MM.1S (cell line): ENCODE data around the gene LGI1.

Source experiments
- DNase-seq: peaks from one replicate; pipeline ENCODE4 v3.0.0-alpha.2; 2015
- H2AFZ ChIP-seq: fragments of 300-600 bp; sonication (generic); 2 replicates; pipeline ENCODE4 v1.6.0; 2016; ENCODE audit warnings: antibody characterized with exemption, low read length
- H3F3A ChIP-seq: fragments of 300-600 bp; sonication (generic); 2 replicates; pipeline ENCODE4 v1.6.1; 2016; ENCODE audit warnings: mild to moderate bottlenecking, antibody characterized with exemption, low read length, moderate library complexity, mixed read lengths; ENCODE audit not compliant: insufficient read depth
- H3K27ac ChIP-seq: fragments of 300-600 bp; sonication (generic); 2 replicates; pipeline ENCODE4 v1.5.1; 2016; ENCODE audit warnings: mild to moderate bottlenecking, low read length
- H3K27me3 ChIP-seq: fragments of 300-600 bp; sonication (generic); replicated peaks from 2 replicates; pipeline ENCODE4 v1.6.0; 2016; ENCODE audit warnings: low read length; ENCODE audit not compliant: insufficient read depth
- H3K36me3 ChIP-seq: fragments of 300-600 bp; sonication (generic); replicated peaks from 2 replicates; pipeline ENCODE4 v1.6.1; 2016; ENCODE audit warnings: mild to moderate bottlenecking, low read length, mixed read lengths; ENCODE audit not compliant: insufficient read depth
- H3K4me1 ChIP-seq: fragments of 300-600 bp; sonication (generic); 2 replicates; pipeline ENCODE4 v1.6.1; 2016; ENCODE audit warnings: low read length, mixed read lengths
- H3K4me2 ChIP-seq: fragments of 300-600 bp; sonication (generic); 2 replicates; pipeline ENCODE4 v1.6.0; 2016; ENCODE audit warnings: low read depth, low read length
- H3K4me3 ChIP-seq: fragments of 300-600 bp; sonication (generic); 2 replicates; pipeline ENCODE4 v1.5.1; 2016; ENCODE audit warnings: low read length, mixed read lengths
- H3K79me2 ChIP-seq: fragments of 300-600 bp; sonication (generic); 2 replicates; pipeline ENCODE4 v1.6.1; 2016; ENCODE audit warnings: mixed run types, low read length, mixed read lengths
- H3K9ac ChIP-seq: fragments of 300-600 bp; sonication (generic); 2 replicates; pipeline ENCODE4 v1.6.1; 2016; ENCODE audit warnings: low read length, mixed read lengths
- H3K9me2 ChIP-seq: fragments of 300-600 bp; sonication (generic); replicated peaks from 2 replicates; pipeline ENCODE4 v1.6.1; 2016; ENCODE audit warnings: mild to moderate bottlenecking, low read length, mixed read lengths; ENCODE audit not compliant: insufficient read depth
- H3K9me3 ChIP-seq: fragments of 300-600 bp; sonication (generic); replicated peaks from 2 replicates; pipeline ENCODE4 v1.6.1; 2016; ENCODE audit warnings: mild to moderate bottlenecking, low read length, mixed read lengths; ENCODE audit not compliant: insufficient read depth
- H4K20me1 ChIP-seq: fragments of 300-600 bp; sonication (generic); 2 replicates; pipeline ENCODE4 v1.6.1; 2016; ENCODE audit warnings: mild to moderate bottlenecking, low read length, moderate library complexity, mixed read lengths; ENCODE audit not compliant: insufficient read depth
- EZH2 ChIP-seq: fragments of 300-600 bp; sonication (generic); optimal IDR thresholded peaks from 2 replicates; pipeline ENCODE3; 2017; ENCODE audit warnings: low read depth, mild to moderate bottlenecking, antibody characterized with exemption, low read length, mixed read lengths
- EZH2phosphoT487 ChIP-seq: fragments of 300-600 bp; sonication (generic); IDR thresholded peaks from 2 replicates; pipeline ENCODE4 v1.6.1; 2018; ENCODE audit warnings: antibody characterized with exemption, low read length
- TF ChIP-seq, protein P1 (sequence below): fragments of 300-600 bp; sonication (generic); IDR thresholded peaks from 2 replicates; pipeline ENCODE4 v1.5.1; 2016; ENCODE audit warnings: antibody characterized with exemption, low read length, mixed read lengths

LGI1 gene

DNA sequence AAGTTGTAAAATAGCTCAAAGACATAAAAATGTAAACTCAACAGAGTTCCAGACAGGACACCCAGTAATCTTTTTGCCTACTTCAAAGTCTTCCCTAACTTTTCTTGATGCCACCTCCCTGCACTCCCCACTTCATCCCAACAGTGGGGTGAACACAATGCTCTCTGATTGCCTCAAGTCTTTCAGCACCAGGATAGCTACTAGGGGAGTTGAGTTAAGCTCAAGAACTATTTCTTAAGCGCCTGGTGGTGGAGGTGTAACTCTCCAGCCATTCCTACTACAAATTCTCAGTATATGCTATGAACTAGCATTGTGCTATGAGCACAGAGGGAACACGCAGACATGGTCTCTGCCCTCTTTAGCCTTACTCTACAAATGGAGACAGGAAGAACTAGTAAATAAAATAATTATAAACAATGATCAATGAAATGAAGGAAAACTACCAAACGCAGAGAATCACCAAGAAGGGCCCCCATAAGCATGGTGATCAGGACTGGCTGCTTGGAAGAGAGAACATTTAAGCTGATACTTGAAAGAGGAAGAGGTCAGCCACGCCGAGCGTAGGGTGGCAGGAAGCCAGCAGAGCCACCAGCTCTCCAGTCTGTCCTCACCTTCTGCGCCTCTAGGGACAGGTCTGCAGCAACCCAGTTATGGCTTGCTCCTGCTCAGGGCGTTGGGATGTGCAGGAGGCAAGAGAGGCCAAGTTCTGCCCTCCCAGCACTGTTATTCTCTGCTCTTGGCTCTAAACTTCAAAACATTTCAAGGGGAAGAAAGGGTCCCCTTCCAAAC, 38.6 kb upstream of the LGI1 start:
- Histone ChIP-seq H4K20me1 (no peaks in the 10 kb centered on the region), H2AFZ (no peak overlapping the region), H3K9me3 (no peaks in the 10 kb centered on the region), H3K4me2 (no peak overlapping the region), H3K4me3 (no peak overlapping the region), H3K27ac (no peak overlapping the region), H3K9ac (no peak overlapping the region), H3K79me2 (no peaks in the 10 kb centered on the region), H3K9me2 (no peaks in the 10 kb centered on the region), H3F3A (no peaks in the 10 kb centered on the region), H3K36me3 (no peaks in the 10 kb centered on the region), H3K4me1 (no peaks in the 10 kb centered on the region), H3K27me3 (no peaks in the 10 kb centered on the region)
- TF ChIP-seq EZH2 (no peak), EZH2phosphoT487 (no peak)
- TF ChIP-seq, protein P1, sequence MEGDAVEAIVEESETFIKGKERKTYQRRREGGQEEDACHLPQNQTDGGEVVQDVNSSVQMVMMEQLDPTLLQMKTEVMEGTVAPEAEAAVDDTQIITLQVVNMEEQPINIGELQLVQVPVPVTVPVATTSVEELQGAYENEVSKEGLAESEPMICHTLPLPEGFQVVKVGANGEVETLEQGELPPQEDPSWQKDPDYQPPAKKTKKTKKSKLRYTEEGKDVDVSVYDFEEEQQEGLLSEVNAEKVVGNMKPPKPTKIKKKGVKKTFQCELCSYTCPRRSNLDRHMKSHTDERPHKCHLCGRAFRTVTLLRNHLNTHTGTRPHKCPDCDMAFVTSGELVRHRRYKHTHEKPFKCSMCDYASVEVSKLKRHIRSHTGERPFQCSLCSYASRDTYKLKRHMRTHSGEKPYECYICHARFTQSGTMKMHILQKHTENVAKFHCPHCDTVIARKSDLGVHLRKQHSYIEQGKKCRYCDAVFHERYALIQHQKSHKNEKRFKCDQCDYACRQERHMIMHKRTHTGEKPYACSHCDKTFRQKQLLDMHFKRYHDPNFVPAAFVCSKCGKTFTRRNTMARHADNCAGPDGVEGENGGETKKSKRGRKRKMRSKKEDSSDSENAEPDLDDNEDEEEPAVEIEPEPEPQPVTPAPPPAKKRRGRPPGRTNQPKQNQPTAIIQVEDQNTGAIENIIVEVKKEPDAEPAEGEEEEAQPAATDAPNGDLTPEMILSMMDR, result no peak
- no peak for DNase-seq

DNA sequence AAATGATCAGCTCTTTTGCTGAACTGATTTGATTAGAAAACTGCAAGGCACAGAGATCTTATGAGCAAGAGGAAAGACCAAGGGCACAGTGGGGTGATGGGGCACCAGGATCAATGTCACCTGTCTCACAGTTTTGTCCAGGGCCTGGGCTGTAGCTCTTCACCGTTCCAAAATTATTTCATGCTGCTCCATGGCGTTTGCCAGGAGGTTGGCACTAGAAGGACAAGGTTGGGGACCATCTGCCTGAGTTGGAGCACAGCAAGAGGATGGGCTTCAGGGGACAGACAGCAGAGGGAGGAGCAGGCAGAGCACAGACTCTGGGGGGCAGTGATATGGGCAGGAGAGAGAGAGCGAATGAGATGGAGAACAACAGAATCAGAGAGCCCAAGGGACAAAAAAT, 37.8 kb upstream of the LGI1 start:
- H2AFZ ChIP-seq, result no peak overlapping the region
- no peak overlapping the region for H3K4me2 ChIP-seq

DNA sequence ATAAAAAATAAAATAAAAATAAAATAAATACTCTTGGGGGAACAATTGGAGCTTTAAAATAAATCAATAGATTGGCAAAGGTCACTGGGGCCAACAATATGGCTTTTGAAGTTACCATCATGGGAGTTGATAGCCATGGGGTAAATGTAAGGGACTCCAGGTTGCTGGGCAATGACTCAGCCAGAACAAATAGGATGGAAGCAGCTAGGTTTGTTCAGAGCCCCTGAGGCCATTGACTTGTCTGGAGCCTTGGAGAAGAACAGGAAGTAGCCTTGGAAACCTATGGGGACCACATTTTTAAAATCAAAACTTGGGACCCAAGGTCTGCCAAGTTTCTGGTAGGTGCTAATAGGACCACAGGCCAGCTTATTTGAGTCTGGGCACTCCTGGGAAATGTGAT, 35.2 kb upstream of the LGI1 start:
- no peaks in the 10 kb centered on the region for H3F3A ChIP-seq
- no peak overlapping the region for H2AFZ ChIP-seq
- H3K4me3 ChIP-seq, result no peak overlapping the region
- H3K9me2 ChIP-seq, result no peaks in the 10 kb centered on the region
- no peak overlapping the region for H3K9ac ChIP-seq
- no peaks in the 10 kb centered on the region for H3K9me3 ChIP-seq
- no peaks in the 10 kb centered on the region for H3K4me1 ChIP-seq
- no peak for DNase-seq
- no peaks in the 10 kb centered on the region for H3K36me3 ChIP-seq
- H3K27me3 ChIP-seq, result no peaks in the 10 kb centered on the region
- no peaks in the 10 kb centered on the region for H3K79me2 ChIP-seq
- H3K4me2 ChIP-seq, result no peak overlapping the region
- H4K20me1 ChIP-seq, result no peaks in the 10 kb centered on the region
- no peak overlapping the region for H3K27ac ChIP-seq
- no peak for TF ChIP-seq EZH2
- no peak for TF ChIP-seq EZH2phosphoT487
- TF ChIP-seq, protein P1, result no peak

More for the DNA sequence above, 37.8 kb upstream of the LGI1 start:
- H3K4me3 ChIP-seq, result no peak overlapping the region
- TF ChIP-seq EZH2, result no peak
- no peak for TF ChIP-seq EZH2phosphoT487
- TF ChIP-seq, protein P1, result no peak
- no peaks in the 10 kb centered on the region for H3K79me2 ChIP-seq
- H3K36me3 ChIP-seq, result no peaks in the 10 kb centered on the region
- H3K9ac ChIP-seq, result no peak overlapping the region
- no peak for DNase-seq
- H3K9me2 ChIP-seq, result no peaks in the 10 kb centered on the region
- H4K20me1 ChIP-seq, result no peaks in the 10 kb centered on the region
- H3K9me3 ChIP-seq, result no peaks in the 10 kb centered on the region
- no peaks in the 10 kb centered on the region for H3F3A ChIP-seq
- no peaks in the 10 kb centered on the region for H3K4me1 ChIP-seq
- H3K27me3 ChIP-seq, result no peaks in the 10 kb centered on the region
- H3K27ac ChIP-seq, result no peak overlapping the region
